Stimulated activated CD8-positive, alpha-beta memory T cell treated with anti-CD3 and anti-CD28 coated beads, Interleukin-7, amount 100 ng/mL, for 1 hour (primary cell): Measurements from ENCODE around the gene POLR2L.
A peak's percentile ranks its signal among the peaks of the same experiment; 100 is the strongest.

ENCODE experiments used
- DNase-seq, 2 donors: peaks; one replicate each; pipeline ENCODE4 v3.0.0-alpha.2; 2020; ENCODE audit warnings: low read depth in 2 of 2

Gene POLR2L

DNA sequence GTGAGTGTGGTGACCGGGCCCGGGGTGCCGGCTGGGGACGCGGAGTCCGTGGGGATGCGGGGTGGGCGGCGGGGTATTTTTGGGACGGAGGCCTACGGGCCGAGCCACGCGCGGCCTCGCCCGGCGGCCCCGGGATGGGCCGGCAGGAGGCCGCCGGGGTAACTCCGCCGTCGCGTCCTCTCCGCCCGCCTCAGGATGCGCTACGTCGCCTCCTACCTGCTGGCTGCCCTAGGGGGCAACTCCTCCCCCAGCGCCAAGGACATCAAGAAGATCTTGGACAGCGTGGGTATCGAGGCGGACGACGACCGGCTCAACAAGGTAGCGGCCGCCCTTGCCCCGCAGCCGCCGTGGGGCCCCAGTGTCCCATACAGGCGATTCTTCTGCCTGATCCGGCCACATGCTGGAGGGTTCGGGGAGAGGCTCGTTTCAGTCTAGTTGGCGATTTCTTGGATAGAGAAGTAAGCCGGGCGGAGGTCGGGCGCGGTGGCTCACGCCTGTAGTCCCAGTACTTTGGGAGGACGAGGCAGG, 32.2 kb downstream of the POLR2L start:
- DNase-seq: no peak

GRCh38 chr11:809287-810039, 32.9 kb downstream of the POLR2L start, which contains the start of gene RPLP2:
RPLP2 (plus strand) TSS chr11:809967; CDS start chr11:810235, 268 bp downstream.
- DNase-seq: peak; percentile 95 to 97

GRCh38 chr11:808427-809286, 33.7 kb downstream of the POLR2L start:
- no peak for DNase-seq

GRCh38 chr11:804599-804964, 37.7 kb downstream of the POLR2L start:
- DNase-seq: no peak

- DNase-seq: no peak
These were observed 38.3 kb downstream of the POLR2L start for GRCh38 chr11:803770-804598.

DNA sequence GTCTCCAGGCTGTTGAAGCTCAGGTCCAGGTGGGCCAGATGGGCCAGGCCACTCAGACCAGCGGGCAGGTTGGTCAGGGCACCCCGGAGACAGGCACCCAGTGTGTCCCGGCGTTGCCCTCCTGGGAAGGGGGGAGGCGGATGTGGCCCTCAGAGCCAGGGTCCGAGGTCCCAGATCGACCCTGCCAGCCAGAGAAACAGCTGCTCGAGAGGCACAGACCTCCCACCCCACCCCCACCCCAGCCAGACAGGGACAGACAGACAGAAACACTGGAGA, 38.9 kb downstream of the POLR2L start:
- DNase-seq: no peak

DNA sequence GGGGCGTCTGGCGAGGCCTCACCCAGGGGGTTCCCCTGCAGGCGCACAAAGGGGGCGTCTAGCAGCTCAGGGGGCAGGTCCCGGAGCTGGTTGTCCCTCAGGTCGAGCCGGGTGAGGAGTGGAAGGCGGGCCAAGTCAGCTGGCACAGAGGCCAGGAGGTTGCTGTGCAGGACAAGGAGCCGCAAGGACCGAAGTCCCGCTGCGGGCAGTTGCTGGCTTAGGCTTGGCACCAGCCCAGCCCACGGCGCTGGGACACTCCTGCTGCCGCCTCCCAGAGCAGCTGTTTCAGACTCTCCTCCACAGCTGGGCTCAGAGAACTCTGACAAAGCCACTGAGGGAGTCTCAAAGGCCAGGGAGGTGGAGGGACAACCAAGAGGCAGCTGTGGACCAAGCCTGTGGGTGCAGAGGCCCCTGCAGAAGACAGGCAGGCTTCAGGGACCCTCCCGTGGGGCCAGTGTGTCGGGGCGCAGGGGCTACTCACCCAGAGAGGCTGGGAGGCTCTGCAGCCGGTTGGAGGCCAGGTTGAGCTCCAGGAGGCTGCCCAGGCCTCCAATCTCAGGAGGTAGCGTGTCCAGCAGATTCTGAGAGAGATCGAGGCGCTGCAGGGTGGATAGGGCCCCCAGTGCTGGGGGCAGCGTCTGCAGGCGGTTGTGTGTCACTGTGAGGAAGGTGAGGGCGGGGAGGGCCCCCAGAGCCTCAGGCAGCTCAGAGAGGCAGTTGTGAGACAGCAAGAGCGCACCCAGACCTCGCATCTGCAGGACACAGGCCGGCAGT, 39.4 kb downstream of the POLR2L start:
- DNase-seq: no peak

GRCh38 chr11:802018-802617, 40.2 kb downstream of the POLR2L start:
- no peak for DNase-seq

DNA sequence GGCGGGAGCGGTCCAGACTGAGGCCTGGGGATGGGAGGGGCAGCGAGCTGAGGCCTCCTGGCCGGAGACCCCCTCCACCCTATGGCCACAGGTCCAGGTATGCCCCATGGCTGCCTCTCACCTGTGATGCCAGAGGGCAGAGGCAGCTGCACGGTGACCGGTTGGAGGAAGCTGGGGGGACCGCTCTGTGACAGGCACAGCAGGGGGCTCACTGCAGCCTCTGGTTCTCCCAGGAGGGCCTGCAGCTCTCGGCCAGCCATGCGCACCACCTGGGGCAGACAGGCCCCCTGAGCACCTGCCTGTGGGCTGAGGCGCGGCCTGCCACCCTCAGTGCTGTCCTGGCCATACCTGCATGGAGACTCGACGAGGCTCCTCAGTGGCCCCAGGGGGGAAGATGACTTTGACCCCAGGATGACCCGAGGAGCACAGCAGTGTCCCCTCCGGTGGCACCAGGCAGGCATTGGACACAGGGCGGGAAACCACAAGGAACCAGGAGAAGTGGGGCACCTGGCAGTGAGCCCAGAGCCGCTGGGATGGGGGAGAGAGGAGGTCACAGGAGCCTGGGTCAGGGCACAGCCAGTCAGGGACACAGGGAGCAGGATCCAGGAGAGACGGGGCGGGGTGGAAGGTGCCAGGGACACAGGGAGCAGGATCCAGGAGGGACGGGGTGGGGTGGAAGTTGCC, 41.1 kb downstream of the POLR2L start:
- no peak for DNase-seq

DNA sequence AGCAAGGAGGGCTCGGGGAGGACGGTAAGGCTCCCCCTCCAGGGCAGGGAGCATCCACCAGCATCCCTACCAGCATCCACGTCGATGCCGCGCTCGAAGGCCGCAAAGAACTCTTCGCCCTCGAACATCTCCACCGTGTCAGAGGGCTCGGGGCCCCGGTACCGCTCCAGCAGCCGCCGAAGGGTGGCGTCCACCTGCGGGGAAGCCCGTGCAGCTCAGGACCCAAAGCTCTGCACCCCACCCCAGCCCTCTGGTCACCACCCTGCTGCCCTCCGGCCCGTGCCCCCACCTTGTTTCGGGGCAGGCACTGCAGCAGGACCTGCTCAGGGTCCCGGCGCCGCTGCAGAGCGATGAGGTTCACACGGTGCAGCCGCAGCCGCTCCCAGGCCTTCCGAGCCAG, 41.9 kb downstream of the POLR2L start:
- no peak for DNase-seq

- no peak for DNase-seq
These were observed 42.5 kb downstream of the POLR2L start for GRCh38 chr11:799641-800316.

DNA sequence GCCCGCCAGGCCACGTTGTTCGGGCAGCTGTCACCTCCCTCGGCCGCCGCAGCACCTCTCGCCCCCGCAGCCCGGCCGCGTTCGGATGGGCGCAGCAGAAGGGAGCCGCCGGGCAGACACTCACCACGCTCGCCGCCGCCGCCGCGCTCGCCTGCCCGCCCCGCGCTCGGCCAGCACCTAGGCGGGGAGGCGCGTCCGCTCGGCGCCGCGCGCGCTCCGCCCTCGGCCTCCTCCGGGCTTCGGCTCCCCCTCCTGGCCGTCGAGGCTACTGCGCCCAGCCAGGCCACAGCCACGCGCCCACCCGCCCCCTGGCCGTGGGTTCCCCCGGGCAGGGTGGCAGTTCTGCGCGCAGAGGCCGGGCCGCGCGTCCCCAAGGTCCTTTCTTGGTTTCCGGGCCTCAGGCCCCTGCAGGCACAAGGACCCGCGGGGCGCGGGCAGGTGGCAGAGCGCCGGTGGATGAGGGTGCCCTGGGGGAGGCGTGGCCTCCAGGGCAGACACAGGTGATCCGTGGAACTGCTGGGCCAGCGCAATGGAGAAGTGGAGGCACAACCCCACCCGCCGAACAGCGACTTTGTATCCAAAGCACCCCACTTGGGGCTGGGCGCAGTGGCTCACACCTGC, 44.1 kb downstream of the POLR2L start, which contains the start of gene SLC25A22:
Gene SLC25A22, minus strand, starts transcription at position 189 of the 621 bp plus-strand sequence. CDS start 3,275 bp downstream, outside the sequence.
- DNase-seq: peak; percentile 72 to 78

DNA sequence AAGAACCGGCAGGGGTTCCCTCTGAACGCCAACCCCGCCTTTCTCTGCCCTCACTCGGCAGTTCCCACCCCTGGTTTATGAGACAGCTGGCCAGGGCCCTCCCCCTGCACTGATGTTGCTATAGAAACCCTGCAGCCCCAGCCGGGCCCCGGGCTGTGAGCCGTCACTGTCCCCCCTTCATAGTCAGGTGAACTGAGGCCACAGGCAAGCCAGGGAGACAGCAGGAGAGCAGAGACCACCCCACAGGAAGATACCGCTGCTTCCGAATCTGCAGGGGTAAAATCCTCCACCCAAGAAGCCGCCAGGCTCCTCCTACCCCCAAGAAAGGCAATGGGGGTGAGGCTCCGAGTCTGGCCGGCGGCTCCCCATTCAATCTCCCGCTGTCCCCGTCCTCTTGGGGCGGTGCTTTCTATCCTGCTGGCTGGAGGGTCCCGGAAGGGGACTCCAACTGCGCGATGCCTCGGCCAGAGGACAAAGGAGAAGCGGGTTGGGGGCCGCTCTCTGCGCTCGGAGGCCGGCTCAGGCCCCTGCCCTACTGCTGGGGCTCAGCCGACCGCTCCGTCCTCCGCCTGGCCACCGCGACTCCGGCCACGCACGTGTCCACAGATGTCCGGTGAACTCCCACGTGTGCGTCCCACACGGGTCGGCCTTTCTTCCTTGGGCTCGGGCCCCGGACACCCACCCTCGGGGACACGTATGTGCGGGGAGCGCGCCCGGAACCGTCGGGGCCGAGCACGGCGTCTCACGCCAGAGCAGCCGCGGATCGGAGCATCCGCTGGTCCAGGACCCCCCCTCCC, 44.8 kb downstream of the POLR2L start:
- DNase-seq: peak in 1 of 2 donors; percentile 43

GRCh38 chr11:796565-797295, 45.6 kb downstream of the POLR2L start:
- DNase-seq: no peak

DNA sequence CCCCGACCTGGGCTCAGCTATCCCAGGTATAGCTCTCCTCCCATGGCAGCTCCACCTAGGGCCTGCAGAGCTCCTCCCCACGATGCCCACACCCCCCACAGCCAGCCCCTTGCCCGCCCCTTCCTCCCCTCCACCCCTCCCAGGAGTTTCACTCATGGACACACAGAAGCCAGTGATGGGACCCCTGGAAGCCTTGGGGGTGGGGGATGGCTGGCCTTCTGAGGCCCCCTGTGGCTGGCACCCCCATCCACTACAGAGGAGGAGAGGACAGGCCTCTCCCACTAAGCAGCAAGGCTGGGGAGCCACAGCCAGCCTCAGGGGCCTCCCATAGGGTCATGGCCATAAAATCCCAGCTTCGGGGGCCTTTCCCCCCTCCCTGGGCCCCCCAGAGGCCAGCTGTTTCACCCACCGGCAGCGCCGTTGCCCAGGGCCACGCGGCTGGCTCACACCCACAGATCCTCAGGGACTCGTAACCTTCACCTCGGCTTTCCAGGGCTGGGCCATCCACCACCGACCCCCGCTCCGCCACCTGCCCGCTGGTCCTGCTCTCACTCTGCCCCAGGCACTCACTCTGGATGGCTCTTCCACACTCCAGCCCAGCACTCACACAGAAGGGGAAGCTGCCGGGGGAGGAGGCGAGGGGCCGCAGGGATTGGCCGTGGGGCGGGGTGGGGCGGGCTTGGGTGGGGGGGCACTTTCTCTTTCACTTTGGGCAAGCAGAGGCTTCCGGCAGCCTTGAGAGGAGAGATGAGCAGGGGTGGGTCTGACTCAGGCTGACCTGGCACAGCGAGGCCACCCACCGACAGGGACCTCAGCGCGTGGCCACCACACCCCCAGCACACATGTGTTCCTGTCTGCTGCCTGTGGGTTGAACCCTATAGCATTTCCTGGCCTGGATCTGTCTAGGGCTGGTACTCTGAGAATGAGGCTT, 46.4 kb downstream of the POLR2L start:
- DNase-seq: peak in 1 of 2 donors; percentile 44
